Uterus (tissue), 2 donors: Measurements from ENCODE around the gene SLFN13.

Experiments used
- CTCF ChIP-seq, 4 experiments: fragments of 200-600 bp in 2 of 4; fragments of 450-650 bp in 2 of 4; sonication (generic) in 2 of 4; IDR thresholded peaks; one replicate each; pipeline ENCODE4 v1.5.1; 2016 to 2019; ENCODE audit warnings: antibody characterized with exemption in 4 of 4, mild to moderate bottlenecking in 2 of 4, moderate library complexity in 1 of 4
- POLR2A ChIP-seq, 2 donors: fragments of 450-650 bp; IDR thresholded peaks; one replicate each; pipeline ENCODE4 v1.6.1; 2016; ENCODE audit warnings: antibody characterized with exemption in 2 of 2, mild to moderate bottlenecking in 1 of 2, moderate library complexity in 1 of 2

GRCh38 chr17:35496451-35497290, 48.1 kb upstream of the SLFN13 start:
- TF ChIP-seq POLR2A (IDR thresholded peaks at IDR 0.05), result no peak
- TF ChIP-seq CTCF (IDR thresholded peaks at IDR 0.05), result no peak
